ENCODE results near the gene KEL.

Gene KEL

GRCh38 chr7:142896741-142897379 lies 65.3 kb downstream of the KEL start:
- no peak for DNase-seq (ENCODE audit: low spot score)

- DNase-seq (ENCODE audit: low spot score) = no peak
These were observed 66.0 kb downstream of the KEL start for GRCh38 chr7:142896151-142896550.

DNA sequence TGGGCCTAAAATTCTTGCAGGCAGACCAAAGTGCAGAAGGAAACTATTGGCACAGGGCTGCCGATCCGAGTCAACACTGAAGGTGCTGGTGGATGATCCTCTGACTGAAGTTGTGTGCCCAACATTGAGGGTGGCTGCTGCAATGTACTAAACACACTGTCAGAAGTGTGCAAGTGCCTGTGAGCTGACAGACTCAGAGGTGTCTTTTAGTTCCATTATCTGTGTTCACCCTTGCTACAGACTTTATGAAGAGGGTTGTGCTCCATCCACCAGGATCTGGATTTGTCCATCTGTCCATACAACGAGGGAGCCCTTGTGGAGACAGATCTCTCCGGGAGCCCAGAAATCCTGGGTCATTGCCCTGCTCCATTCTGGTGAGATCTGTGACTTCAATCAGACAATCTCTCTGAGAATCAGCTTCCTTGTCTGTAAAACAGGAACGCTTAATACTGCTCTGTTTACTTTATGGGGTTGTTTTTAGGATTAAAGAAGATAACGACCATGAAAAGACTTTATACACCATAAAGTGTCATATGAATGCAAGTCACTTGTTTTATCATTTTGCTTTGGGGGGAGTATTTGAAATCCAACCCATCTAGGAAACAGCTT lies 67.1 kb downstream of the KEL start:
- no peak for DNase-seq (ENCODE audit: low spot score)

DNA sequence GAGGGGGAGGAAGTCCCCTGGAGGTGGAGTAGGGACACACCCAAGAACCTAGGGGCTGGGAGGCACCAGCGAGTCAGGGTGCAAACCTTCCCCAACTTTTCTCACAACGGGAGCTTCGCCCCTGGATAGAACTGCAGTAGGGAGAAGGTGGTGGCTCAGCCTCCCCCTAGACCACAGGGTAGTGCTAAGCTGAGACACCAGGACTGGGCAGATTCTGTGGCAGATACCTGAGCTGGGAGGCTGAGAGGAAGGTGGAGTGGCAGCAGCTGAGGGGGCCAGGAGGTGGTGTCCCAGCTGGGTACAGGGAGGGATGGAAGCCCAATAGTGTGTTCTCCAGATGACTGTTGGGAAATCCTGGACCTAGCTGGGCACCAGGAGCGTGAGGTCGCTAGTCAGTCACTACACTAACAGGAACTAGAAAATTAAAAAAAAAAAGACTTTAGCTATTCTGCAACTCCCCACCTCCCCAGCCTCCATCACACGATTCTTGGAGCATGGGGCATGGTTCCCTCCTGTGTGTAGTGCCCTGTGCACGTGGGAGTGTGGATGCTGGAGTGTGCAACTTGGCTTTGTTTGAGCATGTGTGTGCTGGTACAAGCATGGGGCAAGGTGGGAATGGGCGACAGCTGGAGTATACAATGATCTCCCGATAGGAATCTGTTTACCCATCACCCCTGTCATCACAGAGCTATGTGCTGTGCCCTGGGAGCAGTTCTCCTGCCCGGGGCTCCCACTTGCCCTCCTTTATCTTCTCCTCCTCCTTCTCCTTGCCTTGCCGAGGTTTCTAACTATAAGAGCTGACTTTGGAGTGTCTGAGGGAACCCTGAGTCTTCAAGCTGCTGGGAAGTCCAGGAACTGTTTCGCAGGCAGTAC lies 67.8 kb downstream of the KEL start:
- DNase-seq (ENCODE audit: low spot score) = no peak

- no peak for DNase-seq (ENCODE audit: low spot score)
These were observed 69.2 kb downstream of the KEL start for GRCh38 chr7:142892951-142893350.

- DNase-seq (ENCODE audit: low spot score) = no peak
These were observed 70.6 kb downstream of the KEL start for GRCh38 chr7:142891490-142892082.

Measured in globus pallidus (tissue), 1 donor.